Heart left ventricle (tissue), 16 donors: ENCODE data around the gene GADL1. TPM values are rescaled to one million over a fixed set of nuclear protein-coding genes. Genes with fewer than 3 reads are reported as not detected.

Experiments used
- ATAC-seq, 4 donors: fragments of 200-7000 bp; cut with Tn5 transposase; one replicate each; pipeline ENCODE4 v1.9.1; 2020 to 2022; ENCODE audit warnings: moderate library complexity in 4 of 4, mild to moderate bottlenecking in 3 of 4, moderate number of reproducible peaks in 1 of 4
- DNase-seq, 5 donors: peaks; one replicate each; pipeline ENCODE4 v3.0.0-alpha.2; 2020
- H3K27ac ChIP-seq, 12 donors: fragments of 200-600 bp; sonication (generic) in 4 of 12; one replicate each; pipeline versions ENCODE4 v1.5.0 to v1.8.0; 2016 to 2022; ENCODE audit warnings: mild to moderate bottlenecking in 2 of 12
- H3K27me3 ChIP-seq, 9 donors: fragments of 200-600 bp; sonication (generic) in 2 of 9; one replicate each; pipeline versions ENCODE4 v1.5.1 to v1.8.0; 2016 to 2022; ENCODE audit warnings: mild to moderate bottlenecking in 3 of 9
- H3K36me3 ChIP-seq, 9 donors: fragments of 200-600 bp; sonication (generic) in 2 of 9; one replicate each; pipeline versions ENCODE4 v1.5.0 to v1.8.0; 2018 to 2022; ENCODE audit warnings: mild to moderate bottlenecking in 2 of 9
- H3K4me1 ChIP-seq, 12 donors: fragments of 200-600 bp; sonication (generic) in 4 of 12; one replicate each; pipeline versions ENCODE4 v1.5.0 to v1.8.0; 2016 to 2022; ENCODE audit warnings: mild to moderate bottlenecking in 3 of 12
- H3K4me3 ChIP-seq, 12 donors: fragments of 200-600 bp; sonication (generic) in 4 of 12; one replicate each; pipeline versions ENCODE4 v1.5.0 to v1.8.0; 2017 to 2022; ENCODE audit warnings: mild to moderate bottlenecking in 9 of 12, moderate library complexity in 4 of 12
- H3K9me3 ChIP-seq, 12 donors: fragments of 200-600 bp; sonication (generic) in 4 of 12; one replicate each; pipeline versions ENCODE4 v1.5.0 to v1.8.0; 2016 to 2022; ENCODE audit warnings: mild to moderate bottlenecking in 1 of 12
- CTCF ChIP-seq, 12 donors: fragments of 200-600 bp; sonication (generic) in 4 of 12; IDR thresholded peaks; one replicate each; pipeline versions ENCODE4 v1.5.0 to v1.8.0; 2018 to 2022; ENCODE audit warnings: antibody characterized with exemption in 12 of 12, mild to moderate bottlenecking in 5 of 12
- POLR2A ChIP-seq, 2 donors: fragments of 450-650 bp; IDR thresholded peaks; one replicate each; pipeline ENCODE4 v1.6.1; 2017; ENCODE audit warnings: antibody characterized with exemption in 2 of 2, mild to moderate bottlenecking in 2 of 2, moderate library complexity in 2 of 2
- WGBS, 4 donors: extraction: QIAGEN DNeasy Blood & Tissue Kit in 2 of 4; methylation state at CpG; one replicate each; pipeline versions ENCODE4 v1.1.5 to v1.1.7; 2013 to 2018; 5-methylcytosine and 5-hydroxymethylcytosine counted together
- intact Hi-C, 10 donors: fragments of 100-400 bp; cut with DNase I; formaldehyde crosslinking; loops; one replicate each; pipeline versions ENCODE4 v1.11.1 to v1.14.2; 2022
- polyA plus RNA-seq, 2 donors: library from polyadenylated mRNA; stranded (reverse); fragments of 200-250 nt; gene quantifications; one replicate each; pipeline ENCODE4 v1.2.3, GENCODE V29; 2013
- total RNA-seq, 9 donors: library from RNA; depleted of rRNA in 2 of 9; stranded (reverse); fragments of >200 nt in 2 of 9; fragmentation: NEBNext Ultra II Directional in 3 of 9; extraction: Animal tissue kit (Norgen Biotek cat#: 25700) in 3 of 9; gene quantifications; one replicate each; pipeline versions ENCODE4 v1.1.0 to v1.2.4, GENCODE V29; 2016 to 2023
- donor health status: ischemic (EF 13 %, LVEDD 7.1; RV severe dilation, severe dysfunction).
- donor health status: healthy with polysubstance abuse.
- donor health status: DM: no; HTN: yes; CAD: no.
- donor health status: DM: no; HTN: no; CAD: no.
- donor health status: ischemic (EF 25% LVEDD 6.9; RV normal size, moderate dysfunction).
- donor health status: ischemic (EF 25% LVEDD 5.7; RV mildly dilated, moderate dysfunction).
- donor health status: healthy.
- donor health status: DM: yes; HTN: yes; CAD: no.
- donor health status: ischemic (EF 35%, LVEDD 5.7; RV mildly dilated, moderate dysfunction).
- donor health status: nonischemic (EF 11% LVEDD 7.7; RV severe dilation, severe dysfunction).
- donor health status: DM: yes; HTN: yes; CAD: no.
- donor health status: PGD.
- donor health status: ischemic (EF 29% LVEDD 5.4; RV normal size, mild dysfunction).
- donor health status: nonischemic (EF 23%, LVEDD 6.1; RV moderate dilation, normal function).

The GADL1 gene
- total and polyA plus RNA-seq, 11 donors = 0.03 to 0.59 (median 0.18) TPM; not detected in 3

DNA sequence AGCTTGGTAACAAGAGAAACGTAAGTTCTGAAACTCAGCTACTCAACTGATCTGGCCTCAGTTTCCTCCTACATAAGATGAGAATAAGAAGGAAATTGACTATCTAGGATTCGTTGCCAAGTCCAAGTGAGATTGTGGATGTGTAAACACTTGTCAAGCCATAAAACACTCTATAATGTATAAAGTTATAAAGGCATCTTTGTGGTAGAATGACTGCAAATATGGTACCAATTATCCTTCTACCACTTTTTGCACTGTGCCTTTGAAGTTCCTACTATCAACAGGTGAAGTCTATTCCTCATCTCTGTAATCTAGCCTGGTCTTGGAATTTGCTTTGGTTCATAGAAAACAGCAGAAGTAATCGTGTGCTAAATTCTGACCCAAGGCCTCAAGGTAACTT lies 138.2 kb downstream of the GADL1 start:
- H3K27ac ChIP-seq = no peak overlapping the region
- H3K27me3 ChIP-seq = no peaks in the 10 kb centered on the region
- H3K4me3 ChIP-seq = no peak overlapping the region
- peaks cover 0 to 11% (median 0%) of the 10 kb centered on the region in 12 donors for H3K4me1 ChIP-seq
- TF ChIP-seq CTCF (IDR thresholded peaks at IDR 0.05) (no peak), POLR2A (IDR thresholded peaks at IDR 0.05) (no peak)
- WGBS, 4 donors = 91 to 94% (median 93%) methylated on average over 3 of the region's 3 CpGs
- intact Hi-C loops = no loop called here
- DNase-seq (no peak), ATAC-seq (no peak)
- no peaks in the 10 kb centered on the region for H3K36me3 ChIP-seq
- H3K9me3 ChIP-seq = no peaks in the 10 kb centered on the region

DNA sequence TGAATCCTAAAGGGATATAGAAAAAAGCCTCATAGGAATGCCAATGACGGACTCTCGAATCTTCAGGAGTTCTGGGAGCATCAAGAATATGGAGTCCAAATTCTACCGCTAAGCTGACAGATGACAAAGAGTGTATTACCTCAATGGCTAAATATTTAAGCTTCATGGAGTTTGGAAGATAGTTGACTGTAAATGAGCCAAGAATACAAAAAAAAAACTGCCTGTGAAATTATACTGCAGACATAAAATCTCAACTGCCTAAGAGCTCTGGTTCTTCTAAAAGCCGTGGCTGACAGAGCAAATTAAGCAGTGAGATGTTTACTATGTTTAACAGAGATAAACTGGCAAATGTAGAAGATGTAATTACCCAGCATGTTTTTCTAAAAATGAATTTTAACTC lies 140.0 kb downstream of the GADL1 start:
- DNase-seq (no peak), ATAC-seq (no peak)
- no peaks in the 10 kb centered on the region for H3K27me3 ChIP-seq
- TF ChIP-seq CTCF (IDR thresholded peaks at IDR 0.05) (no peak), POLR2A (IDR thresholded peaks at IDR 0.05) (no peak)
- H3K9me3 ChIP-seq = no peaks in the 10 kb centered on the region
- peaks cover 0 to 11% (median 0%) of the 10 kb centered on the region in 12 donors for H3K4me1 ChIP-seq
- WGBS, 4 donors = 59 to 77% (median 74%) methylated on average over 4 of the region's 4 CpGs
- H3K27ac ChIP-seq = no peak overlapping the region
- no peaks in the 10 kb centered on the region for H3K36me3 ChIP-seq
- H3K4me3 ChIP-seq = no peak overlapping the region
- intact Hi-C loops = loop anchor here in 5 of 10 donors (5.0 kb wide), 2 partner anchors 557 to 712 kb away; no protein-coding TSS in a partner anchor

GRCh38 chr3:30753766-30754165 lies 140.7 kb downstream of the GADL1 start:
- no peaks in the 10 kb centered on the region for H3K27me3 ChIP-seq
- H3K36me3 ChIP-seq = no peaks in the 10 kb centered on the region
- peaks cover 0 to 11% (median 0%) of the 10 kb centered on the region in 12 donors for H3K4me1 ChIP-seq
- no peak overlapping the region for H3K27ac ChIP-seq
- intact Hi-C loops = loop anchor here in 5 of 10 donors (5.0 kb wide), 2 partner anchors 556 to 711 kb away; no protein-coding TSS in a partner anchor
- WGBS, 4 donors = 86 to 94% (median 92%) methylated on average over 3 of the region's 3 CpGs
- no peak for DNase-seq
- ATAC-seq = no peak
- TF ChIP-seq CTCF (IDR thresholded peaks at IDR 0.05) (no peak), POLR2A (IDR thresholded peaks at IDR 0.05) (no peak)
- H3K9me3 ChIP-seq = no peaks in the 10 kb centered on the region
- no peak overlapping the region for H3K4me3 ChIP-seq

DNA sequence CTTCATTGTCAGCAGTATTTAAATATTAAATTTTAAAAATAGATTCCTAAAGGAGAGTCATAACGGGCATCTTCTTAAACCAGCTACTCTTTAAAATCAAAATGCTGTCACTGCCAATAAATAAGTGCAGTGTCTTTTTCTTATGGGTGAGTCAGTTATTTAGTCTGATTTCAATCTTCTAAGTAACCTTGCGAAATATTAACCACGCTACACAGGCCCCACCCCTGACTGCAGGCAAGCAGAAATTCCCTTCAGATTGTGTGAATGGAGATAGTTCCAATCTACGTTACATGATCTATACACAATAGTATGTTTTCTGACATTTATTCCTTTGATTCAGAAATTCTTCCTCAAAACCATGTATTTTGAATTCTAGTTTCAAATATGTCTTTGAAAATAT lies 141.5 kb downstream of the GADL1 start:
- ATAC-seq = no peak

More for the DNA sequence above, 141.5 kb downstream of the GADL1 start:
- no peak overlapping the region for H3K4me3 ChIP-seq
- intact Hi-C loops = loop anchor here in 5 of 10 donors (5.0 kb wide), 2 partner anchors 556 to 711 kb away; no protein-coding TSS in a partner anchor
- no peaks in the 10 kb centered on the region for H3K27me3 ChIP-seq
- H3K4me1 ChIP-seq = peaks cover 0 to 16% (median 0%) of the 10 kb centered on the region in 12 donors
- WGBS, 4 donors = 89 to 95% (median 91%) methylated on average over 4 of the region's 4 CpGs
- TF ChIP-seq CTCF (IDR thresholded peaks at IDR 0.05) (no peak), POLR2A (IDR thresholded peaks at IDR 0.05) (no peak)
- no peak overlapping the region for H3K27ac ChIP-seq
- H3K9me3 ChIP-seq = no peaks in the 10 kb centered on the region
- DNase-seq = no peak
- no peaks in the 10 kb centered on the region for H3K36me3 ChIP-seq
